ENCODE data around the gene KIRREL3. TPM values are rescaled to one million over a fixed set of nuclear protein-coding genes. Genes with fewer than 3 reads are reported as not detected.

KIRREL3 gene
- total RNA-seq, 1 donor from 2014 or later: not detected

DNA sequence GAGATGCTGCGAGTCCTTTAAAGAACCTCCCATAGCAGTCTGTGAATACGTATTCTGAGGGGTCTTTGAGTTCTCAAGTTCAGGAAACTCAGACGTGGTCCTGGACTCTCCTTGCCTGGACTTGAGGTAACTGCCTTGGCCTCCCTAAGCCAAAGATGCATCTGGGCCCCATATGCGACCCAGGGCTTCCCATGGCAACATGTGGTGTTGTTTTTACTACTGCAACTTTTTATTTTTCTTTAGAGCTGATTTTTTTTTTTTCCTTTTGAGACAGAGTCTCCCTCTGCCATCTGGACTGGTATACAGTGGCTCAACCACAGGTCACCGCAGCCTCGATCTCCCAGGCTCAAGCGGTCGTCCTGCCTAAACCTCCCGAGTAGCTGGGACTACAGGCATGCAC lies 324.0 kb downstream of the KIRREL3 start:
- Mint-ChIP-seq H3K4me1 (ENCODE audit: low read depth) (no peaks in the 10 kb centered on the region), H3K27ac (no peak overlapping the region), H3K27me3 (ENCODE audit: low read depth) (peaks cover 2% of the 10 kb centered on the region), H3K9me3 (no peaks in the 10 kb centered on the region), H3K4me3 (ENCODE audit: low read depth) (no peak overlapping the region), H3K36me3 (ENCODE audit: low read depth) (no peaks in the 10 kb centered on the region)
- no peak for DNase-seq (ENCODE audit: low spot score)
- intact Hi-C loops (cut with micrococcal nuclease): no loop called here

DNA sequence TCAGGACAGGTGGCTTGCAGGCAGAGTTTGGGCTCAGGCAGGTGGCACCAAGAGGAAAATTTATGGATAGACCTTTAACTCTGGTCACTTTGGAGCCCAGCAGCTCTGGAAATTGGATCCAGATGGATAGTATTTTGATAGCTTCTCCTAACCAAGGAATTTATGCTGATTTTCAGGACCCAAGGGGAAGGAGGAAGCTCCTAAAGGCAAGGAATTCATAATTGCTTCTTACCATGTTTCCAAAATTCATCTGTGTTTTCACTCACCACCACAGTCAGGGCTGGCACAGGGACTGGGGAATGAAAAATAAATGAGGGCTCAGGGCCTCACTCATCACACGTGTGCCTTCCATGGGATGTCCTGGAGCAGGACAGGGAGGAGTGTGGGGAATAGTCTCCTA lies 327.3 kb downstream of the KIRREL3 start:
- peaks cover 8% of the 10 kb centered on the region for H3K27me3 Mint-ChIP-seq (ENCODE audit: low read depth)
- H3K27ac Mint-ChIP-seq: no peak overlapping the region
- DNase-seq (ENCODE audit: low spot score): no peak
- H3K4me3 Mint-ChIP-seq (ENCODE audit: low read depth): no peak overlapping the region
- H3K36me3 Mint-ChIP-seq (ENCODE audit: low read depth): no peaks in the 10 kb centered on the region
- H3K4me1 Mint-ChIP-seq (ENCODE audit: low read depth): no peaks in the 10 kb centered on the region
- H3K9me3 Mint-ChIP-seq: no peaks in the 10 kb centered on the region
- intact Hi-C loops (cut with micrococcal nuclease): no loop called here

DNA sequence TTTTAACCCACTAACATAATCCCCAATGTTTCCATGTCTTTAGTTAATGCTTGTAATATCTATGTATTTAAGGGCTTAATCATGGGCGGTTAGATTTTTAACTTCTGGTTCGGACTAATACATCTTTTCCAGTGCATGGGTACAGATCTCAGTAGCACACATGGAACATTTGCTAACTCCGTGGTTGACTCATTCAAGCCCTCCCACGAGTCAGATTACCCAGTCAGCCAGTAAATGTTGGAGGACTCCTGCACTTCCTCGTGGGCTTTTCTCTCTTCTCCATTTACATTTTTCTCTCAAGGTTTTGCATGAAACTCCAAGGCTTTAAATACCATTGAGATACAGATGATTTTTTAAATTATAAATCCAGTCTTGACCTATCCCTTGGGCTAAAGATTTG lies 331.2 kb downstream of the KIRREL3 start:
- Mint-ChIP-seq H3K4me1 (ENCODE audit: low read depth) (no peaks in the 10 kb centered on the region), H3K9me3 (no peaks in the 10 kb centered on the region)
- intact Hi-C loops (cut with micrococcal nuclease): no loop called here

DNA sequence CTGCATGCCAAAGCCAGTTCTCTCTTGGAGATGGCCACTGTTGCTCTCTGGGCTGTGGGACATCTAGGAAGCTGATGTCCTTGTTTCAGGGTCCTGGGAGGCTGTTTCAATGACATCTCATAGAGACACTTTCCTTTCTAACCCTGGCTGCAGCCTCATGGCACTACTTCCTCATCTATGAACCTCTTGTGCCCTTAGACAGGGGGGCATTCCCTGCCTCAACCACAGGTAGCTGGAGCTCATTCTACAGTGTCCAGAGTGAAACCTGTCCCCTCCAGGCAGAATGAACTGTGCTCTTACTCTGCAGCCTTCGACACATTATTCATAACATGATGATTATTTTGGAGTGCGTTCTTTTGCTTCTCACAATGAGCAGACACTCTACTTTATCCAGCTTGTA lies 335.9 kb downstream of the KIRREL3 start:
- H3K27me3 Mint-ChIP-seq (ENCODE audit: low read depth): peaks cover 1% of the 10 kb centered on the region
- H3K4me1 Mint-ChIP-seq (ENCODE audit: low read depth): no peaks in the 10 kb centered on the region
- H3K27ac Mint-ChIP-seq: no peak overlapping the region
- no peak overlapping the region for H3K4me3 Mint-ChIP-seq (ENCODE audit: low read depth)
- intact Hi-C loops (cut with micrococcal nuclease): no loop called here
- DNase-seq (ENCODE audit: low spot score): no peak
- H3K9me3 Mint-ChIP-seq: no peaks in the 10 kb centered on the region
- H3K36me3 Mint-ChIP-seq (ENCODE audit: low read depth): no peaks in the 10 kb centered on the region

More for the DNA sequence above, 331.2 kb downstream of the KIRREL3 start:
- Mint-ChIP-seq H3K27ac (no peak overlapping the region), H3K4me3 (ENCODE audit: low read depth) (no peak overlapping the region), H3K36me3 (ENCODE audit: low read depth) (no peaks in the 10 kb centered on the region), H3K27me3 (ENCODE audit: low read depth) (peaks cover 9% of the 10 kb centered on the region)
- no peak for DNase-seq (ENCODE audit: low spot score)

DNA sequence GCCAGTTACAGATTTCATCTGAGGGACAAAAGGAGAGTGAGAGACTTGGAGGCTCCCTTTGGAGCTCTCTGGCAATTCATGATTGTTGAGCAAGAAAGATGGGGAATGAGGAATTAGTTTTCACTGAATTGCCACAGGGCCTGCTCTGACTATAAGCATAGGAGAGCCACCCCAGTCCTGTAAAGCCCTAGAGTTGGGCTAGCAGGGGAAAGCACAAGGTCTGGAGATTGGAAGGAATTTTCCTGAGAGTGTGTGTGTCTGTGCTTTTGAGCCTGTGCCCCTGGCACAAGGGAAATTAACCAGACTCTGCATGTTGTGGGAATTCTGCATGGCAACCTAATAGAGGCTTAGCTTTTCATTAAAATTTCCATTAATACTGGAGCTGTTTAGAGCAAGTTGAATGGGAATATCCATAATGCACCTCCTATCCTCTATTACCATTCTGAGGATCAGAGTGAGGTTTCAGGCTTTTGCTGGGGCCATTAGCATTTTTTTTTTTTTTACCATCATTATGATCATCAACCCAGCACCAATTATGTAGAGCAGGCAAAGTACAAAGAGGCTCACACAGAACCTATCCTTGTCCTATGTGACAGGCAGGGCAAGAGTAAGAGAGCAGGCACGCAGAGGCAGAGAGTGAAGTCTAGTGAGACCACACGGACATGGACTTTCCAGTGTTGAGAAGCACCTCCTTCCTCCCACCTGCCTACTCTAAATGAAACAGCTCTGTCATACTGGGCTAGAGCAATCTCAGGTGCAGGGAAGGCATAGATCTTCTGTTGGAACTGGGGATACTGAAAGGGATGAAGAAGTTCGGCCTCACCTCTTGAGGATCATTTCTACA lies 336.6 kb downstream of the KIRREL3 start:
- Mint-ChIP-seq H3K27ac (no peak overlapping the region), H3K27me3 (ENCODE audit: low read depth) (peaks cover 1% of the 10 kb centered on the region), H3K4me3 (ENCODE audit: low read depth) (no peak overlapping the region), H3K9me3 (no peaks in the 10 kb centered on the region), H3K36me3 (ENCODE audit: low read depth) (no peaks in the 10 kb centered on the region), H3K4me1 (ENCODE audit: low read depth) (no peaks in the 10 kb centered on the region)
- intact Hi-C loops (cut with micrococcal nuclease): no loop called here
- no peak for DNase-seq (ENCODE audit: low spot score)

DNA sequence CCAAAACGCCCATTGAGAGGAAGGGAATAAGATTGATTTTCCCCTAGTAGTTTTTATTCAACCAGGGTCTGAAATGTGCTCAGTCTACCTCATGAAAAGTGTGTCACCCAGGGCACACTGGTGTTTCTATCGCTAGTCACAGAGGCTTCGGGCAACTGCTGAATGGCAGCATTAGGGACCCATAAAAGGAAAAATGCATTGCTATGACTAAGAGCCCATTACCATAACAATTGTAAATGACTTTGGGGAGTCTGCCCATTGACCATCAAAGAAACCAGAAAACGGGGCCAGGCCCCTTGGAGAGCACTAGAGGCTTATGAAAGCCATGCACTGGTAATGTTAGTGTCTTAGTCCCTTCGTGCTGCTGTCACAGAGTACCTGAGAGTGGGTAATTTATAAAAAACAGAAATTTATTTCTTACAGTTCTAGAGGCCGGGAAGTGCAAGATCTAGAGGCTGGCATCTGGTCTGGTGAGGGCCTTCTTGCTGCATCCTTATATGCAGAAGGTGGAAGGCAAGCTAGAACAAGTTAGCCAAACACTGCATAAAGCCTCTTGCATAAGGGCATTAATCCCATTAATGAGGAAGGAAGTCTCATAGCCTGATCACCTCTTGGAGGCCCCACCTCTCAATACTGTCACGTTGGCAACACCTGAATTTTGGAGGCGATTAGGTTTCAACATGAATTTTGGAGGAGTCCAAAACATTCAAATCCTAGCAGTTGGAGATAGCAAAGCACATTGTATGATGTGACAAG lies 338.4 kb downstream of the KIRREL3 start:
- Mint-ChIP-seq H3K27me3 (ENCODE audit: low read depth) (peaks cover under 1% of the 10 kb centered on the region), H3K4me1 (ENCODE audit: low read depth) (no peaks in the 10 kb centered on the region), H3K27ac (no peak overlapping the region), H3K36me3 (ENCODE audit: low read depth) (no peaks in the 10 kb centered on the region), H3K4me3 (ENCODE audit: low read depth) (no peak overlapping the region), H3K9me3 (no peaks in the 10 kb centered on the region)
- no peak for DNase-seq (ENCODE audit: low spot score)
- intact Hi-C loops (cut with micrococcal nuclease): no loop called here

DNA sequence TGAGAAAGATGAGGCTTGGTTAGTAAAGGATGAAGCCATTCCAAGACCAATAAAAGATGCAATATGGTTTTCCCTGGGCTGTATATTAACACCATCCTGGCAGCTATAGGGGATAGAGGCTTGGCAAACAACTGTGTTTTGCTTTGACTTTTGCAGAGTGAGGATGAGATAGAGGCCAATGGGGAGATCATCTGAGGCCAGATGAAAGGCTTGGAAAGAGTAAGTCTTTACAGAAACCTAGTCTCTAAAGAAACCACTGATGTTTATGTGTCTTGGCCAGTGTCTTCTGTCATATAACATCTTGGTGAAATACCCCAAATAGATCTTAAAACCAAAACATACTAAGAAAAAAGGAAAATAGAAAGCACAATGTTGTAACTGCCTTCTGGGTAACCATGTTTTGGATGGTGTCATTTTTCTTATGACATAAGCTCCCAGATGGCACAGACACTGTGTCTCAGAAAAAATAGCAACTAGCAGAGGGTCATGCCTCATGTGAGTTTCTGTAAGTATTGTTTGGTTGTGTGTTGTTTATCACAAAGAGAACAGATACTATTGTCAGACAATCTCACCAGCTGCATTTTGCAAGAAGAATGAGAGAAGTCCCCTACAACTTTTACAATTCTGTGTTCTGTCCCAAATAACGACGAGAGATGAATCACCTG lies 339.7 kb downstream of the KIRREL3 start:
- H3K9me3 Mint-ChIP-seq: no peaks in the 10 kb centered on the region
- H3K27ac Mint-ChIP-seq: no peak overlapping the region
- H3K27me3 Mint-ChIP-seq (ENCODE audit: low read depth): no peaks in the 10 kb centered on the region
- intact Hi-C loops (cut with micrococcal nuclease): no loop called here
- H3K4me3 Mint-ChIP-seq (ENCODE audit: low read depth): no peak overlapping the region
- DNase-seq (ENCODE audit: low spot score): no peak
- H3K4me1 Mint-ChIP-seq (ENCODE audit: low read depth): no peaks in the 10 kb centered on the region
- H3K36me3 Mint-ChIP-seq (ENCODE audit: low read depth): no peaks in the 10 kb centered on the region

DNA sequence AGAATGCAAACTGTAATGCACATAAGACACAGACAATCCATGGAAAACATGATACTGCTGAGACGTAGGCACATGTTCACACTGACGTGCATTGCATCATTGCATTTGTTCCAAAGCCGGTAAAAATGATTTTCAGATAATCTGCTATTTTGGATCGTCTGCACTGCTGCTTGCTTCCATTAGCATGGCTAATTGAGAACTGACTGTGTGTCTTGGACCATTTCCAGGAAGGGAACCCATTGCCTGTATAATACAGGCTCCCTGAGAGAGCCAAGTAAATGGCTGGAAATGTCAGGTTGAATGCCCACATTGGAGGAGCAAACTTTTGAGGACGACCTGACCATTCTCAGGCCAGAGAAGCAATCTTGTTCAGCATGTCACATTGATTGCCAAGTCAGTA lies 340.2 kb downstream of the KIRREL3 start:
- Mint-ChIP-seq H3K27me3 (ENCODE audit: low read depth) (no peaks in the 10 kb centered on the region), H3K9me3 (no peaks in the 10 kb centered on the region), H3K36me3 (ENCODE audit: low read depth) (no peaks in the 10 kb centered on the region), H3K4me3 (ENCODE audit: low read depth) (no peak overlapping the region), H3K4me1 (ENCODE audit: low read depth) (no peaks in the 10 kb centered on the region), H3K27ac (no peak overlapping the region)
- DNase-seq (ENCODE audit: low spot score): no peak
- intact Hi-C loops (cut with micrococcal nuclease): no loop called here

DNA sequence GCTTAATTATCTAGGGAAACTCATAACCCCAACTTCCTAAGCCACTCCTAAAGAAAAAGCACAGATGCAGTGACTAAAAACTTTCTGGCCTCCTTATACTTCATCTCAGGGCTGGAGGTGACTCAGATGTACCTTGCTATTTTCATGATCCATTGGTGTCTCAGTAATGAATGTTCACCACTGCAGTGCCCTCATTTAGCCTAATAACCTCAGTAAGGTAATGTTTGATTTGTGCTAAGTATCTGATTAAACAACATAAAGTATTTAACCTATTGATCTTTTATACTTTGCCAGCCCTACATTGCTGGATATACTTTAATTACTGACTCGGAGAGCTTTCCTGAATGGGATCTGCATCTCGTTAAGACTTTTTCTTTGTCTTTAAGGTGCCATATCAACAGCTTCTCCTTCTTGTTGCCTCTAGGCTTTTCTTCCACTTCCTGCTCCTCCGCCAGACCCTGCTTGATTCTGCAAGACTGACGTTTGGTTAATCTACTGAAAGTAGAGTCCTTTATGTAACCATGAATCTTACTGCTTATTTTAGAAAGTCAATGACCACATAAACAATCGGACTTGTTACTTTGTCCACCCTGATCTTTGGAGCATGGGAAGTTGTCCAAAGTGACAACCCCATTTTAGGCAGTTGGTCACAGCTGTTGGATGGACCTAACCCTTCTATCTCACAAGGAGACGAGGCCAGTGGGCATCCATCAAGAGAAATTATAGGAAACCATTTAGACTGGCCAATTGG lies 342.1 kb downstream of the KIRREL3 start:
- Mint-ChIP-seq H3K27ac (no peak overlapping the region), H3K27me3 (ENCODE audit: low read depth) (no peaks in the 10 kb centered on the region), H3K36me3 (ENCODE audit: low read depth) (no peaks in the 10 kb centered on the region), H3K9me3 (no peaks in the 10 kb centered on the region), H3K4me1 (ENCODE audit: low read depth) (no peaks in the 10 kb centered on the region), H3K4me3 (ENCODE audit: low read depth) (no peak overlapping the region)
- intact Hi-C loops (cut with micrococcal nuclease): no loop called here
- no peak for DNase-seq (ENCODE audit: low spot score)

DNA sequence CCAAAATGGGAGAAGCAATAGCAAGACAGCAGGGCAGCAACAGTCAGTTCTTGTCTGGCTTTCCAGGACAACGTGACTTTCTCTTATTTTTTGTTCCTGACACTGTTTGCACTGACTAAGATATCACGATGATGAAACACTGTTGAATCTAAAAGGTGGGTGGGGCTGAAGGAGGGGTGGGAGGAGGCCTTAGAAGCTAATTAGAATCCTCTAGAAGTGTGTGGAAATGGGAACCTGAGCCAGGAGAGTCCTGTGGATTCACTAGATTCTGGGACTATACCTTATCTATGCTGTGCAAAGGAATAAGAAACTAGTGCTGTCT lies 344.8 kb downstream of the KIRREL3 start:
- intact Hi-C loops (cut with micrococcal nuclease): no loop called here
- DNase-seq (ENCODE audit: low spot score): no peak
- no peaks in the 10 kb centered on the region for H3K27me3 Mint-ChIP-seq (ENCODE audit: low read depth)
- H3K9me3 Mint-ChIP-seq: no peaks in the 10 kb centered on the region
- H3K36me3 Mint-ChIP-seq (ENCODE audit: low read depth): no peaks in the 10 kb centered on the region
- H3K27ac Mint-ChIP-seq: no peak overlapping the region
- H3K4me3 Mint-ChIP-seq (ENCODE audit: low read depth): no peak overlapping the region
- H3K4me1 Mint-ChIP-seq (ENCODE audit: low read depth): no peaks in the 10 kb centered on the region

DNA sequence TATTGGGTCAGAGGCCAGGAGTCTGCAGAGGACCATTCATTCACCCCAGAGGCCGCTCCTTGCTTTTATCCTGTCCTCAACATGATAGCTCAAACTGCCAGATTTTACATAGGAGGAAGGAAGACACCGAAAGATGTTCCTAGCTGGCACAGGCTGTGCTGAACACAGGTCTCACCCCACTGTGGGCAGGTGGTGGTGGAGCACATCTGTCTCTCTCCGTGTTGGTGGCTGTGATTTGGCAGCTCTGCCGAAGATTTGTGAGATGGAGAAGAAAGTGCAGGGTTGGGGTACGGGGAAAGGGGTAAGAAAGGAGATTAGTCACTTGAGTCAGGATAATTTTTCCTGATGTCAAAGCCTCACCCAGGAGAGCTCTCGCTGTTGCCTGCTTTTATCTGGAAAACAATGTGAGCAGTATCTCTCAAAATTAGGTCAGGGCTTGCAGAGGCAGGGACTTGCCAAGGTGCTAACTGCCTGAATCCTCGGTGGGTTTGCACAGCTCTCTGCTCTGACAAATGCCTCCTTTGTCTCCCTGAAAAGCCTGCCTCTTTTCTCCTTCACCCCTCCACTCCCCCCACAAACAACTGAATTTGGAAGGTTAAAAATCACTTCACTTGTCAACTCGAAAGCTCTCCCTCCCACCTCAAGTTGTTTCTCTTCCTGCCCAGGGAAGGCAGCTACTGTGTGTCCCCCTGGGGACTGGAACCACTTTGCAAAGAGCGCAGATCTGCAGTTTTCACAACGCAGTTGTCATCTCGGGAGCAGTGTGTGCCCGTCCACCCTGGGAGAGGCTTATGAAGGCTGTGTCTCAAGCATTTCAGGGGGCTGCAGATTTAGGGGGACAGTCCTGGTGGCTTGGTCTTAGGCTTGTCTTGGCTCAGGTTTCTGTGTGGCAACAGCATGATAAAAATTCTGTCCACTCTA lies 345.4 kb downstream of the KIRREL3 start:
- DNase-seq (ENCODE audit: low spot score): no peak
- Mint-ChIP-seq H3K27ac (no peak overlapping the region), H3K4me3 (ENCODE audit: low read depth) (no peak overlapping the region), H3K9me3 (no peaks in the 10 kb centered on the region), H3K36me3 (ENCODE audit: low read depth) (no peaks in the 10 kb centered on the region), H3K27me3 (ENCODE audit: low read depth) (no peaks in the 10 kb centered on the region), H3K4me1 (ENCODE audit: low read depth) (no peaks in the 10 kb centered on the region)
- intact Hi-C loops (cut with micrococcal nuclease): no loop called here

DNA sequence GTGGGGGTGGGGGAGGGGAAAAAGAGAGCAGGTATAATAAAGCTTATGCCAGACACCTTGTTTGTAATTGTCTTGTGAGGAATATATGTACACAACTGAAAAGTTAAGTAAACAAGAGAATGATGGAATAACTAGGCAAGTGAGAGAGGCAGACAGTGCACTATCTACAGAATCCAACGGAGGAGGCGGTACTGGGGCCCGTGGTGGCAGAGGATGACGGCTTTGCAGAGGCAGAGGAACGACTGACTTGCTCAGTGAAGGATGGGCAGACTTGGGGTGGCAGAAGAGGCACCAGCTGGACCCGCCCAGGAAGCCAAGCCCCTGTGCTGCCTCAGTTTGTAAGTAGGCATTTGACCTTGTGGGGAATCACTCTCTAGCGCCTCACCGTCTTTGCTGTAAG lies 347.5 kb downstream of the KIRREL3 start:
- Mint-ChIP-seq H3K9me3 (no peaks in the 10 kb centered on the region), H3K4me3 (ENCODE audit: low read depth) (no peak overlapping the region), H3K36me3 (ENCODE audit: low read depth) (no peaks in the 10 kb centered on the region), H3K4me1 (ENCODE audit: low read depth) (no peaks in the 10 kb centered on the region), H3K27me3 (ENCODE audit: low read depth) (no peaks in the 10 kb centered on the region), H3K27ac (no peak overlapping the region)
- no peak for DNase-seq (ENCODE audit: low spot score)
- intact Hi-C loops (cut with micrococcal nuclease): no loop called here
